ENCODE results near the gene LPCAT2. TPM values are rescaled to one million over a fixed set of nuclear protein-coding genes. Genes with fewer than 3 reads are reported as not detected.

LPCAT2 gene
- total and polyA plus RNA-seq, 2 of the 8 experiments (the other 6 are each of a cell fraction or from before 2014, with no cell fraction given) = 2.2 to 10.6 TPM

- POLR2A ChIA-PET (ENCODE audit: partially characterized antibody) = no interaction called here
- no peak overlapping the region for H2AFZ ChIP-seq (ENCODE audit: low read length)
- 80% methylated on average over 7 of the region's 7 CpGs; no CpG with 5 or more reads in 1 of the 2 experiments for WGBS, 2 experiments (ENCODE audit: extremely low coverage in 1 of 2, insufficient coverage in 1 of 2, insufficient read length in 1 of 2, insufficient replicate concordance in 2 of 2, low coverage in 1 of 2, low lambda C conversion rate in 2 of 2, missing lambda C conversion rate in 1 of 2)
- peaks cover 6% of the 10 kb centered on the region; the same call in 1 of the 2 replicates for H3K23me2 ChIP-seq (ENCODE audit: low read depth, low read length)
- H3K9me3 ChIP-seq (ENCODE audit: insufficient read depth in 2 of 2, low read depth in 1 of 2, low read length in 1 of 2) = no peaks in the 10 kb centered on the region
- H2BK120ac ChIP-seq (replicated peaks; ENCODE audit: low read depth, low read length) = no peak overlapping the region
- no peak overlapping the region for H3K18ac ChIP-seq (ENCODE audit: extremely low read depth, low read length)
- no peak overlapping the region for H3K23ac ChIP-seq (ENCODE audit: insufficient read length)
- CTCF ChIA-PET (ENCODE audit: partially characterized antibody) = interaction anchor here (1.3 to 1.5 kb wide), 3 partner anchors 26 to 117 kb away, joined by 3 to 8 read pairs (median 3); no protein-coding TSS in a partner anchor
- H3K9ac ChIP-seq (replicated peaks in 1 of 4; ENCODE audit: extremely low read depth in 1 of 4, low read depth in 3 of 4, low read length in 3 of 4) = no peak overlapping the region
- no peak overlapping the region for H3K4me3 ChIP-seq (ENCODE audit: extremely low read depth in 1 of 4, insufficient read depth in 2 of 4, low read depth in 3 of 4, low read length in 4 of 4)
- H2BK12ac ChIP-seq (ENCODE audit: low read depth, low read length) = no peak overlapping the region
- no peak overlapping the region for H3K27ac ChIP-seq (ENCODE audit: low read depth, low read length)
- H2BK15ac ChIP-seq (ENCODE audit: low read length) = no peak overlapping the region
- DNase-seq (ENCODE audit: low read depth in 1 of 2, low spot score in 2 of 2) = no peak
- H2BK5ac ChIP-seq (ENCODE audit: low read depth, low read length) = no peak overlapping the region
- peaks cover 0 to 4% (median 3%) of the 10 kb centered on the region in 4 experiments; a peak in 4 of 7 replicates for H3K4me1 ChIP-seq (replicated peaks in 1 of 4; ENCODE audit: control insufficient read depth in 3 of 4, insufficient read depth in 4 of 4, low read length in 3 of 4)
- no peak overlapping the region for H2AK5ac ChIP-seq (ENCODE audit: low read depth, low read length)
- no peak overlapping the region for H4K91ac ChIP-seq (replicated peaks; ENCODE audit: insufficient read length, low read length)
- H3K27me3 ChIP-seq (replicated peaks in 1 of 4; ENCODE audit: control insufficient read depth in 3 of 4, extremely low read depth in 1 of 4, insufficient read depth in 3 of 4, low read length in 3 of 4) = no peaks in the 10 kb centered on the region; a peak in 1 of 7 replicates
- no peak overlapping the region for H3K56ac ChIP-seq (replicated peaks; ENCODE audit: insufficient read length, low read depth, low read length)
- H4K8ac ChIP-seq (ENCODE audit: extremely low read depth, insufficient read depth, low read length) = no peak overlapping the region
- no peaks in the 10 kb centered on the region for H3K79me2 ChIP-seq (ENCODE audit: control insufficient read depth in 1 of 2, insufficient read depth in 2 of 2, low read length in 2 of 2)
- H4K5ac ChIP-seq (ENCODE audit: insufficient read length, low read depth, low read length) = no peak overlapping the region
- H4K20me1 ChIP-seq (replicated peaks in 1 of 2; ENCODE audit: control insufficient read depth in 1 of 2, insufficient read depth in 2 of 2, low read length in 2 of 2) = no peaks in the 10 kb centered on the region
- no peaks in the 10 kb centered on the region; a peak in 1 of 8 replicates for H3K36me3 ChIP-seq (ENCODE audit: control insufficient read depth in 2 of 4, insufficient read depth in 4 of 4, low read length in 3 of 4)
- H3K4me2 ChIP-seq (ENCODE audit: insufficient read depth in 1 of 2, low read depth in 2 of 2, low read length in 2 of 2) = no peak overlapping the region
- H3K79me1 ChIP-seq (ENCODE audit: low read depth, low read length) = no peaks in the 10 kb centered on the region
- FAIRE-seq = no peak
- H3K4ac ChIP-seq (replicated peaks; ENCODE audit: insufficient read length, low read depth, low read length) = no peak overlapping the region
- no peak overlapping the region for H3K14ac ChIP-seq (ENCODE audit: insufficient read length)
- no peak overlapping the region for H2BK20ac ChIP-seq (ENCODE audit: low read length)
- no peak for TF ChIP-seq BACH1 (IDR thresholded peaks at IDR 0.05; ENCODE audit: low read length)
- TF ChIP-seq NRF1 (IDR thresholded peaks at IDR 0.05; ENCODE audit: low read depth, low read length) = no peak
- no peak for TF ChIP-seq EGR1 (IDR thresholded peaks at IDR 0.05; ENCODE audit: borderline replicate concordance, low read depth, low read length)
Measured at GRCh38 chr16:55506083-55506482, 2.8 kb upstream of the LPCAT2 start.
